Spinal cord (tissue), 10 donors: ENCODE measurements around the gene C12orf43. TPM values are rescaled to one million over a fixed set of nuclear protein-coding genes. Genes with fewer than 3 reads are reported as not detected.
A peak's percentile ranks its signal among the peaks of the same experiment; 100 is the strongest.
"Not testable (repeated sequence)": the region's sequence is repeated elsewhere in the genome, so short reads cannot be mapped to it uniquely, and the experiment has no call there.

ENCODE experiments used
- DNase-seq, 6 donors: peaks; one replicate each; pipeline versions ENCODE4 v3.0.0 to v3.0.0-alpha.2; 2013 to 2015; ENCODE audit warnings: low spot score in 6 of 6, low read depth in 4 of 6
- H3K27ac ChIP-seq: one replicate; pipeline ENCODE4 v1.5.1; 2013; ENCODE audit warnings: low read depth, low read length, control low read depth
- H3K27me3 ChIP-seq: one replicate; pipeline ENCODE4 v1.6.1; 2013; ENCODE audit warnings: low read length; ENCODE audit not compliant: control insufficient read depth, insufficient read depth
- H3K36me3 ChIP-seq: one replicate; pipeline ENCODE4 v1.6.1; 2013; ENCODE audit warnings: low read length; ENCODE audit not compliant: control insufficient read depth, insufficient read depth
- H3K4me1 ChIP-seq: one replicate; pipeline ENCODE4 v1.6.1; 2013; ENCODE audit warnings: low read length; ENCODE audit not compliant: control insufficient read depth, insufficient read depth
- H3K4me3 ChIP-seq: one replicate; pipeline ENCODE4 v1.5.1; 2013; ENCODE audit warnings: low read depth, low read length, control low read depth
- H3K9me3 ChIP-seq: one replicate; pipeline ENCODE4 v1.6.1; 2013; ENCODE audit warnings: low read length; ENCODE audit not compliant: control insufficient read depth, insufficient read depth
- WGBS: methylation state at CpG from one replicate; pipeline ENCODE4 v1.1.5; 2013; ENCODE audit warnings: missing lambda C conversion rate; ENCODE audit not compliant: insufficient coverage; 5-methylcytosine and 5-hydroxymethylcytosine counted together
- long read RNA-seq, 4 donors: transcript quantifications; one replicate each; lab custom pipeline, GENCODE V29; 2026
- polyA plus RNA-seq, 2 donors: library from polyadenylated mRNA; unstranded; fragments of 120-200 nt; gene quantifications; one replicate each; pipeline ENCODE4 v1.2.1, GENCODE V29; 2013; ENCODE audit not compliant: insufficient read length in 2 of 2
- total RNA-seq, 2 donors: library from RNA; depleted of rRNA in 1 of 2; stranded (reverse); fragments of 120-200 nt in 1 of 2; fragments of >200 nt in 1 of 2; gene quantifications; one replicate each; pipeline versions ENCODE4 v1.2.3 to v1.2.4, GENCODE V29; 2013 to 2014
- donor health status: healthy.

C12orf43 gene, protein sequence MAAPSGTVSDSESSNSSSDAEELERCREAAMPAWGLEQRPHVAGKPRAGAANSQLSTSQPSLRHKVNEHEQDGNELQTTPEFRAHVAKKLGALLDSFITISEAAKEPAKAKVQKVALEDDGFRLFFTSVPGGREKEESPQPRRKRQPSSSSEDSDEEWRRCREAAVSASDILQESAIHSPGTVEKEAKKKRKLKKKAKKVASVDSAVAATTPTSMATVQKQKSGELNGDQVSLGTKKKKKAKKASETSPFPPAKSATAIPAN
- total RNA-seq (10 to 100 TPM; 15.6 to 20.1 TPM), polyA plus RNA-seq (10 to 100 TPM; 24.8 to 24.9 TPM)
- long read RNA-seq, donor 1, full-length matches to known transcripts = 6 of 6 reads
- long read RNA-seq, donor 1, partial matches to known transcripts = 0 of 6 reads
- long read RNA-seq, donor 1, other reads (novel, unspliced or antisense) = 0 of 6 reads
- long read RNA-seq, donor 2, full-length matches to known transcripts = 1 of 1 reads
- long read RNA-seq, donor 2, partial matches to known transcripts = 0 of 1 reads
- long read RNA-seq, donor 2, other reads (novel, unspliced or antisense) = 0 of 1 reads
- long read RNA-seq, donor 3, full-length matches to known transcripts = 1 of 1 reads
- long read RNA-seq, donor 3, partial matches to known transcripts = 0 of 1 reads
- long read RNA-seq, donor 3, other reads (novel, unspliced or antisense) = 0 of 1 reads
- long read RNA-seq, donor 4, full-length matches to known transcripts = 5 of 5 reads
- long read RNA-seq, donor 4, partial matches to known transcripts = 0 of 5 reads
- long read RNA-seq, donor 4, other reads (novel, unspliced or antisense) = 0 of 5 reads

DNA sequence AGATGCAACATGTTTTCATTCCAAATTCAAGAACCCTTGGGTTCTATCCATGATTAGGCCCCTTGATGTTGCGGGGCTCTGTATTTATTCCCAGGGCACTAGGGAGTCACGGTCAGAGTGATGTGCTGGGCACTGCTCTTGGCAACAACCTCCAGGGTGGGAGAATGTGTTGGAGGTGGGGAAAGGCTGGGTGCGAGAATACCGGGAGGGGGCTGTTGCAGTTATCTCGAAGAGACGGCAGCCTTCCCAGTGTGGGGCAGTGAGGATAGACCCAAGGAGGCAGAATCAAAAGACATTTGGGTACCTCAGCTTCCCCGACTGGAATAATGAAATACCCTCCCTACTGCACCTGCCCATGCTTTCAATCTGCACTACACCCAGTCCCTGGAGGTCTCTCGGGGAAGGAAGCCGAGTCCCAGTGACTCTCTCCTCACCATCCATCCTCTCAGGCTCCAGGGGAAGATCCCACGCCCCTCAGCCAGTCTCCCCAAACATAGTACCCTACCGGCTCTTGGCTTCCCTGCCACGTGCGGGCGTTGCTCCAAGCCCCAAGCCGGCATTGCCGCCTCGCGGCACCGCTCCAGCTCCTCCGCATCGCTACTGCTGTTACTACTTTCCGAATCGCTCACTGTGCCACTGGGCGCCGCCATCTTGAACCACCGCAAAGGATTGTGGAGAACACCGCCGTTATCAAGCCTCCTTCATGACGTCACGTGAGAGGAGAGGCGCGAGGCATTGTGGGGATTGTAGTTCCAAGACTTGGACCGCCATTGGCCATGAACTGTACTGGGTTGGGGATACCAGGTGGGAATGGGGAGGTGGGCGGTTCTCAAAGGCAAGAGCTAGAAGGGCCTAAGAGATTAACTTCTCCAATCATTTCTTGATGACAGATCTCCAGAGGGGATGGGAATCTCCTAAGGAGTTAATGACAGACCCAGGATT lies at the start of gene C12orf43:
Gene C12orf43 (minus strand): TSS at position 663 of the 942 bp plus-strand sequence. CDS start 13 bp downstream, at position 650.
- no peaks in the 10 kb centered on the region for H3K9me3 ChIP-seq
- WGBS = 0% methylated on average over 29 of the region's 34 CpGs
- peaks cover 9% of the 10 kb centered on the region for H3K36me3 ChIP-seq
- peak within 1 kb of the TSS; percentile 50 for H3K27ac ChIP-seq
- H3K4me3 ChIP-seq = peak within 1 kb of the TSS; percentile 89
- H3K27me3 ChIP-seq = peaks cover under 1% of the 10 kb centered on the region
- DNase-seq = peak; percentile 91 to 99 (median 93)
- peaks cover 3% of the 10 kb centered on the region for H3K4me1 ChIP-seq

DNA sequence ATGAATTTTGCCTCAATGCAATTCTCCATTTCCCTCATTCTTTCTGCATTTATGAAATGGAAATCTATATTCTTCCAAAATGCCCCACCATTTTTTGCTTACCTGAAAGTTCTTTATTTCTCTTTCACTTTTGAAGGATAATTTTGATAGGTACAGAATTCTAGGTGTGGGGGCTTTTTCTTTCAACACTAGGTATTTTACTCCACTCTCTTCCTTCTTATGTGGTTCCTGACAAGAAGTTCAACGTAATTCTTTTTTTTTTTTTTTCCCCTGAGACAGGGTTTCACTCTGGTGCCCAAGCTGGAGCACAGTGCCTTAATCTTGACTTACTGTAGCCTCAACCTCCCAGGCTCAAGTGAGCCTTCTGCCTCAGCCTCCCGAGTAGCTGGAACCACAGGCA lies 49.1 kb upstream of the C12orf43 start:
- DNase-seq = no peak
- Histone ChIP-seq H3K27ac (no peak overlapping the region), H3K27me3 (no peaks in the 10 kb centered on the region), H3K36me3 (no peaks in the 10 kb centered on the region), H3K4me1 (peaks cover 2% of the 10 kb centered on the region), H3K9me3 (no peaks in the 10 kb centered on the region), H3K4me3 (no peak overlapping the region)
- WGBS = 67% methylated on average over 1 of the region's 2 CpGs

DNA sequence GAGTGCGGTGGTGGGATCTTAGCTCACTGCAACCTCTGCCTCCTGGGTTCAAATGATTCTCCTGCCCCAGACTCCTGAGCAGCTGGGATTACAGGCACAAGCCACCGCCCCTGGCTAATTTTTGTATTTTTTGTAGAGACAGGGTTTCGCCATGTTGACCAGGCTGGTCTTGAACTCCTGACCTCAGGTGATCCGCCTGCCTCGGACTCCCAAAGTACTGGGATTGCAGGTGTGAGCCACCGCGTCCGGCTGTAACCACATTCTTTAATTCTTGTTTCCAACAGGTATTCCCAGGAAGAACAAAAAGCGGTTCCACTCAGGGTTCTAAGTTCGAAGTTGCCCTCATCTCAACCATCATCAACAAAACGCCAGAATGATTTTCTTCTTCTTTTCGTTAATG lies 48.3 kb upstream of the C12orf43 start:
- not testable (repeated sequence) for H3K4me1 ChIP-seq, H3K36me3 ChIP-seq, H3K27ac ChIP-seq, H3K9me3 ChIP-seq, H3K27me3 ChIP-seq, H3K4me3 ChIP-seq, DNase-seq
- 97% methylated on average over 9 of the region's 12 CpGs for WGBS

DNA sequence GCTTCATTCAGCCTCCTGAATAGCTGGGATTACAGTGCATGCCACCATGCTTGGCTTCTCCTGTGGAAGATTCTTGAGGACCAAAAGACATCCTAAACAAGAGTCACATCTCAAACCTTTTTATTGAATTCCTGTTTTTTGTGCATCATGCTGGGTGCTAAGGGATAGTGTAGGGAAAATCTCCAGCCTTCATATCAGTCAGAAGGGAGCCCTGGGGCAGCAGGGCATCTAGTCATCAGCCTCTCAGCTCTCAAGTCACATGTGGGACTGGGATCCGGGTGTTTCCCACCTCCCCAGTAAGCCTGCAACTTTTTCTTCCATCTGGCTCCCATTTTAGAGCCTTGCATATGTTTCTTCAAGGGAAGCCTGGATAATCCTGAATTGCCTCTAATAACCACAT lies 47.8 kb upstream of the C12orf43 start:
- Histone ChIP-seq H3K4me1 (peaks cover 8% of the 10 kb centered on the region), H3K27me3 (no peaks in the 10 kb centered on the region), H3K9me3 (no peaks in the 10 kb centered on the region), H3K4me3 (no peak overlapping the region), H3K36me3 (no peaks in the 10 kb centered on the region), H3K27ac (no peak overlapping the region)
- no CpG with 5 or more reads among the region's 1 CpG for WGBS
- DNase-seq = no peak

DNA sequence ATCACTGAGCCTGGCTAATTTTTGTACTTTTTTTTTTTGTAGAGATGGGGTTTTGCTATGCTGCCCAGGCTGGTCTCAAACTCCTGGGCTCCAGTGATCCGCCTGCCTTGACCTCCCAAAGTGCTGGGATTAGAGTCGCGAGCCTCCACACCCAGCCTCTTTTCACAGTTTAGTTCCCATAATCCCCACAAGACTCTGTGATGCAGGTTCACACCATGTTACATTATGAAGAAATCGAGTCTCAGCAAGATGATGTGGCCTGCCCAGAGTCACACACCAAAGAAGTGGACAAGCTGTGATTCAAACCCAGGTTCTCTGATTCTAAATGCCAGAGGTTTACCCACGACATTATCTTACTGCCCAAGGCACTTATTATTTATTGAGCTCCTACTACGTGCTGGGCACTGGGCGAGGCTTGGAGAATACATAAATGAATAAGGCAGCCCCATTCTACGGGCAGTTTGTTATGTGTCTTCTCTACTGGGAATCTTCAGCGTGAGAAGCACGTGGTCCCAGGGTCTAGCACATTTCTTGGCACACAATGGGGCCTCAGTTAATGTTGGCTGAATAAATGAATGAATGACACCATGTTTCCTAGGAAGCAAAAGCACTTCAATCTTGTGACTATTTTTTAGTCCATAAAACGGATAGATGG lies 46.2 kb upstream of the C12orf43 start:
- DNase-seq = no peak

DNA sequence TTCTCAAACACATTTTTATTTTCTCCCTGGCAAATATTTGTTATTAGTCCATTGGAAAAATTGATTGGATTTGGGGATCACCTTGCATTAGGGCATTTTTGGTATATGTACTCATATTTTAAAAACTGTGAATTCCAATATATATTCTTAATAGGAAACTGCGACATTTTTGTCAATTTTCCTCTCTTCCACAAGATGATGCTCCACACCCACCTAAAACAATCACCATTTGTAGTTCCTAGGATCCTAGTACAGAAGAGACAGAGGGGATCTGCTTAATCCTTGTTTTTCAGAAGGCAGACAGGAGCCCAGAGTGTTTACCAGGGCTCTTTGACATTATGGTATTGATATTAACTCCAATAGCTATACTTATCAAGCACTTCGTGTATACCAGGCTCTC lies 45.5 kb upstream of the C12orf43 start:
- H3K4me3 ChIP-seq = no peak overlapping the region
- no peaks in the 10 kb centered on the region for H3K9me3 ChIP-seq
- WGBS = no CpG with 5 or more reads among the region's 2 CpGs
- peaks cover 8% of the 10 kb centered on the region for H3K4me1 ChIP-seq
- no peaks in the 10 kb centered on the region for H3K27me3 ChIP-seq
- H3K36me3 ChIP-seq = no peaks in the 10 kb centered on the region
- DNase-seq = peak in 2 of 6 donors; percentile 46 to 78
- H3K27ac ChIP-seq = no peak overlapping the region

More for the DNA sequence above, 46.2 kb upstream of the C12orf43 start:
- H3K36me3 ChIP-seq = no peaks in the 10 kb centered on the region
- no peaks in the 10 kb centered on the region for H3K27me3 ChIP-seq
- H3K9me3 ChIP-seq = no peaks in the 10 kb centered on the region
- no peak overlapping the region for H3K27ac ChIP-seq
- 91% methylated on average over 9 of the region's 11 CpGs for WGBS
- peaks cover 8% of the 10 kb centered on the region for H3K4me1 ChIP-seq
- H3K4me3 ChIP-seq = no peak overlapping the region

DNA sequence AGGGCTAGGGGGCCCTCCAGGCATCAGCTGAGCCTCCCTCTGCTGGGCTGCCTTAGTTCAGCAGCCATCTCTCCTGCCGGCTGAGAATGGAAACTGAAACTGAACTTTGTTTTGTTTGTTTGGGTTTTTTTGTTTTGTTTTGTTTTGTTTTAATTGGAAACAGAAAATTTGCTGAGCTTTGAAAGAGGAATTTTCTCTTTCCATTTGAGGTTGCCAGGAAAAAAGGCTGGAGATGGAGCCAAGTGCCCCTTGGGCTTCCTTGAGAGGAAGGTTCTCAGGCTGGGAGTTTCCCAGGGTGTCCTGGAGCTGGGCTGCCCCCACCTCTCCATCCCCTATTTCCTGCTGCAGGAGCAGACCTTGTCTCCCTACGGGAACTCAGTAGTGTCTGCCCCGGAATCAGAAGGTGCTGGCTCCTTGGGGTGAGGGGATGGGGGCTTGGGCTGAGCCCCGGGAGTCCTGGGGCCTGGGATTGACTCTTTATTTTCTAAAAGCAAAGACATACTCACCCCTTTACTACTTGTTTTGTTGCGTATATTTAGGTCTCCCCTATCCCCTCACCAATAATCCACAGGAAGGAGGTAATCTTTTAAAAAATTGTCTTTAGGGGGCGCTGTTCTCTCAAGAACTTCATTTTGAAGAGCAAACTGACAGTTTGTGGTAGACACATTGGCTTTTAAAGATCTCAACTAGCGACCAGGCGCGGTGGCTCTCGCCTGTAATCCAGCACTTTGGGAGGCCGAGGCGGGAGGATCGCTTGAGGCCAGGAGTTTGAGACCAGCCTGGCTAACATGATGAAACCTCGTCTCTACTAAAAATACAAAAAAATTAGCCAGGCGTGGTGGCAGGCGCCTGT lies 44.1 kb upstream of the C12orf43 start:
- H3K36me3 ChIP-seq = no peaks in the 10 kb centered on the region
- peak overlapping the region; percentile 73 for H3K27ac ChIP-seq
- peaks cover 8% of the 10 kb centered on the region for H3K4me1 ChIP-seq
- no peaks in the 10 kb centered on the region for H3K27me3 ChIP-seq
- no peaks in the 10 kb centered on the region for H3K9me3 ChIP-seq
- H3K4me3 ChIP-seq = peak overlapping the region; percentile 16
- WGBS = 61% methylated on average over 11 of the region's 16 CpGs
- peak in 2 of 6 donors; percentile 34 to 39 for DNase-seq

DNA sequence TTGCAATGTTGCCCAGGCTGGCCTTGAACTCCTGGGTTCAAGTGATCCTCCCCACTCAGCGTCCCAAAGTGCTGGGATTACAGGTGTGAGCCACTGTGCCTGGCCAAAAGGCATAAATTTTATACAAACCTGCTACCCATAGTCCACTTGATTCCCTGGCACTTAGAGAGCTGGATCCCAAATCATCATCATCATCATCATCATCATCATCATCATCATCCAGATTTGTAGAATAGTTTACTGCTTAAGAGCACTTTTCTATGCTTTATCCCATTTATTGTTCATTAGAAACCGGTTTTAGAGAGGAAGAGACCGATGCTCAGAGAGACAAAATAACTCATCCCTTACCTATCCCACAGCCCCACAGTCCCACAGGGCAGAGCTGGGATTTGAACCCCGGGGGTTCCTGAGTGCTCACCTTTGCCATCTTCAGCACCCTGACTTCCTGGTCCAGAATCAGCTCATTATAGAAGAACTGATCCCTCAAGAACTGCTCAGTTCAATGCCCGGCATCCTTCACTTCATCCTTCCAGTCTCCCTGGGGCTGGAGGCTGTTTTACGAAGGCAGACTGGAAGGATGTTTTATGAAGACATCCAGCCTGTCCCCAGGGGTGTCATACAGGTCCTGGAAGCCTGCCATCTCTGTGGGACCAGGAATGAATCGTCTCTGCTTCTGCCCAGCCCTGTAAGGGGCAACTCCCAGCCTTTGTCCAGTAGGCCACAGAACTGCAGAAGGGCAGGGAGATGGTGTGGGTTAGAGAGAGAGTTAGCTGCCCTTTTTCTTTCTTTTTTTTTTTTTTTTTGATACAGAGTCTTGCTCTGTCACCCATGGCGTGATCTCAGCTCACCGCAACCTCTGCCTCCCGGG lies 43.0 kb upstream of the C12orf43 start:
- 75% methylated on average over 7 of the region's 10 CpGs for WGBS
- Histone ChIP-seq H3K9me3 (no peaks in the 10 kb centered on the region), H3K27ac (no peak overlapping the region), H3K36me3 (no peaks in the 10 kb centered on the region), H3K4me1 (peaks cover 8% of the 10 kb centered on the region), H3K27me3 (no peaks in the 10 kb centered on the region), H3K4me3 (no peak overlapping the region)
- no peak for DNase-seq
